Measurements from ENCODE around the gene CELF4.

The CELF4 gene

GRCh38 chr18:37405772-37406171, 159.8 kb downstream of the CELF4 start:
- DNase-seq: no peak

GRCh38 chr18:37405229-37405628, 160.4 kb downstream of the CELF4 start:
- no peak for DNase-seq

GRCh38 chr18:37403788-37404187, 161.8 kb downstream of the CELF4 start:
- peak; percentile 14 for DNase-seq

- no peak for DNase-seq
These were observed 162.4 kb downstream of the CELF4 start for GRCh38 chr18:37403100-37403781.

- DNase-seq: no peak
These were observed 162.9 kb downstream of the CELF4 start for GRCh38 chr18:37402735-37403099.

- DNase-seq: no peak
These were observed 164.8 kb downstream of the CELF4 start for GRCh38 chr18:37400802-37401201.

- DNase-seq: no peak
These were observed 167.2 kb downstream of the CELF4 start for GRCh38 chr18:37398248-37398920.

GRCh38 chr18:37397814-37398213, 167.8 kb downstream of the CELF4 start:
- no peak for DNase-seq

- DNase-seq: no peak
These were observed 168.5 kb downstream of the CELF4 start for GRCh38 chr18:37396971-37397720.

GRCh38 chr18:37395631-37396030, 170.0 kb downstream of the CELF4 start:
- DNase-seq: no peak

- no peak for DNase-seq
These were observed 170.5 kb downstream of the CELF4 start for GRCh38 chr18:37395138-37395537.

- no peak for DNase-seq
These were observed 171.0 kb downstream of the CELF4 start for GRCh38 chr18:37394610-37394965.

GRCh38 chr18:37393945-37394609, 171.5 kb downstream of the CELF4 start:
- DNase-seq: peak; percentile 76

- peak; percentile 24 for DNase-seq
These were observed 172.3 kb downstream of the CELF4 start for GRCh38 chr18:37393221-37393827.

GRCh38 chr18:37392648-37393047, 172.9 kb downstream of the CELF4 start:
- DNase-seq: no peak

- DNase-seq: no peak
These were observed 173.7 kb downstream of the CELF4 start for GRCh38 chr18:37391698-37392548.

GRCh38 chr18:37391156-37391555, 174.4 kb downstream of the CELF4 start:
- DNase-seq: no peak

GRCh38 chr18:37390687-37391086, 174.9 kb downstream of the CELF4 start:
- no peak for DNase-seq

GRCh38 chr18:37389684-37390368, 175.8 kb downstream of the CELF4 start:
- no peak for DNase-seq

GRCh38 chr18:37389041-37389440, 176.6 kb downstream of the CELF4 start:
- DNase-seq: no peak

GRCh38 chr18:37388413-37388812, 177.2 kb downstream of the CELF4 start:
- no peak for DNase-seq
